ENCODE data around the gene MSRB1.

Gene MSRB1

GRCh38 chr16:1938910-1939309 is 4.1 kb downstream of the MSRB1 start:
- no peak for TF ChIP-seq EP300 (IDR thresholded peaks at IDR 0.05; ENCODE audit: borderline replicate concordance)
- no peak for TF ChIP-seq TAF1 (IDR thresholded peaks at IDR 0.05; ENCODE audit: low read depth)
- TF ChIP-seq YY1 (IDR thresholded peaks at IDR 0.05; ENCODE audit: low read depth) = no peak
- TF ChIP-seq NFIC (IDR thresholded peaks at IDR 0.05) = no peak
- no peak for TF ChIP-seq CEBPB (IDR thresholded peaks at IDR 0.05)
- no peak for TF ChIP-seq MAX (IDR thresholded peaks at IDR 0.05)
- TF ChIP-seq TEAD4 (IDR thresholded peaks at IDR 0.05) = no peak
- TF ChIP-seq FOXM1 (IDR thresholded peaks at IDR 0.05; ENCODE audit: borderline replicate concordance, low read depth) = no peak
- TF ChIP-seq USF1 (IDR thresholded peaks at IDR 0.05) = no peak
- no peak for TF ChIP-seq ZBTB7A (IDR thresholded peaks at IDR 0.05; ENCODE audit: low read depth)
- no peak for TF ChIP-seq TCF12 (IDR thresholded peaks at IDR 0.05; ENCODE audit: low read depth)

- TF ChIP-seq YY1 (IDR thresholded peaks at IDR 0.05; ENCODE audit: low read depth) (no peak), FOXM1 (IDR thresholded peaks at IDR 0.05; ENCODE audit: borderline replicate concordance, low read depth) (no peak), NFIC (IDR thresholded peaks at IDR 0.05) (no peak), MAX (IDR thresholded peaks at IDR 0.05) (no peak), RAD21 (IDR thresholded peaks at IDR 0.05; ENCODE audit: low read depth) (no peak), TEAD4 (IDR thresholded peaks at IDR 0.05) (no peak), TAF1 (IDR thresholded peaks at IDR 0.05; ENCODE audit: low read depth) (no peak), ZBTB7A (IDR thresholded peaks at IDR 0.05; ENCODE audit: low read depth) (no peak), TCF12 (IDR thresholded peaks at IDR 0.05; ENCODE audit: low read depth) (no peak), CREB1 (IDR thresholded peaks at IDR 0.05; ENCODE audit: low read depth) (no peak), EGR1 (IDR thresholded peaks at IDR 0.05) (no peak), CEBPB (IDR thresholded peaks at IDR 0.05) (no peak), USF1 (IDR thresholded peaks at IDR 0.05) (no peak)
- TF ChIP-seq, protein P1, sequence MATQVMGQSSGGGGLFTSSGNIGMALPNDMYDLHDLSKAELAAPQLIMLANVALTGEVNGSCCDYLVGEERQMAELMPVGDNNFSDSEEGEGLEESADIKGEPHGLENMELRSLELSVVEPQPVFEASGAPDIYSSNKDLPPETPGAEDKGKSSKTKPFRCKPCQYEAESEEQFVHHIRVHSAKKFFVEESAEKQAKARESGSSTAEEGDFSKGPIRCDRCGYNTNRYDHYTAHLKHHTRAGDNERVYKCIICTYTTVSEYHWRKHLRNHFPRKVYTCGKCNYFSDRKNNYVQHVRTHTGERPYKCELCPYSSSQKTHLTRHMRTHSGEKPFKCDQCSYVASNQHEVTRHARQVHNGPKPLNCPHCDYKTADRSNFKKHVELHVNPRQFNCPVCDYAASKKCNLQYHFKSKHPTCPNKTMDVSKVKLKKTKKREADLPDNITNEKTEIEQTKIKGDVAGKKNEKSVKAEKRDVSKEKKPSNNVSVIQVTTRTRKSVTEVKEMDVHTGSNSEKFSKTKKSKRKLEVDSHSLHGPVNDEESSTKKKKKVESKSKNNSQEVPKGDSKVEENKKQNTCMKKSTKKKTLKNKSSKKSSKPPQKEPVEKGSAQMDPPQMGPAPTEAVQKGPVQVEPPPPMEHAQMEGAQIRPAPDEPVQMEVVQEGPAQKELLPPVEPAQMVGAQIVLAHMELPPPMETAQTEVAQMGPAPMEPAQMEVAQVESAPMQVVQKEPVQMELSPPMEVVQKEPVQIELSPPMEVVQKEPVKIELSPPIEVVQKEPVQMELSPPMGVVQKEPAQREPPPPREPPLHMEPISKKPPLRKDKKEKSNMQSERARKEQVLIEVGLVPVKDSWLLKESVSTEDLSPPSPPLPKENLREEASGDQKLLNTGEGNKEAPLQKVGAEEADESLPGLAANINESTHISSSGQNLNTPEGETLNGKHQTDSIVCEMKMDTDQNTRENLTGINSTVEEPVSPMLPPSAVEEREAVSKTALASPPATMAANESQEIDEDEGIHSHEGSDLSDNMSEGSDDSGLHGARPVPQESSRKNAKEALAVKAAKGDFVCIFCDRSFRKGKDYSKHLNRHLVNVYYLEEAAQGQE (IDR thresholded peaks at IDR 0.05; ENCODE audit: low read depth) = no peak
Measured at GRCh38 chr16:1938316-1938715, 4.7 kb downstream of the MSRB1 start.

GRCh38 chr16:1936945-1937479 is 6.0 kb downstream of the MSRB1 start:
- TF ChIP-seq NFIC (IDR thresholded peaks at IDR 0.05) = no peak
- no peak for TF ChIP-seq YY1 (IDR thresholded peaks at IDR 0.05; ENCODE audit: low read depth)
- TF ChIP-seq TEAD4 (IDR thresholded peaks at IDR 0.05) = no peak
- TF ChIP-seq EGR1 (IDR thresholded peaks at IDR 0.05) = no peak
- TF ChIP-seq CEBPB (IDR thresholded peaks at IDR 0.05) = no peak
- no peak for TF ChIP-seq EP300 (IDR thresholded peaks at IDR 0.05; ENCODE audit: borderline replicate concordance)
- no peak for TF ChIP-seq ZBTB7A (IDR thresholded peaks at IDR 0.05; ENCODE audit: low read depth)
- TF ChIP-seq MAX (IDR thresholded peaks at IDR 0.05) = no peak
- TF ChIP-seq TCF12 (IDR thresholded peaks at IDR 0.05; ENCODE audit: low read depth) = no peak
- no peak for TF ChIP-seq USF1 (IDR thresholded peaks at IDR 0.05)
- TF ChIP-seq FOXM1 (IDR thresholded peaks at IDR 0.05; ENCODE audit: borderline replicate concordance, low read depth) = no peak
- TF ChIP-seq TAF1 (IDR thresholded peaks at IDR 0.05; ENCODE audit: low read depth) = no peak
- TF ChIP-seq CREB1 (IDR thresholded peaks at IDR 0.05; ENCODE audit: low read depth) = no peak
- TF ChIP-seq, protein P1 (IDR thresholded peaks at IDR 0.05; ENCODE audit: low read depth) = no peak
- no peak for TF ChIP-seq RAD21 (IDR thresholded peaks at IDR 0.05; ENCODE audit: low read depth)

- TF ChIP-seq TEAD4 (IDR thresholded peaks at IDR 0.05) (no peak), RAD21 (IDR thresholded peaks at IDR 0.05; ENCODE audit: low read depth) (no peak), ZBTB7A (IDR thresholded peaks at IDR 0.05; ENCODE audit: low read depth) (no peak), EP300 (IDR thresholded peaks at IDR 0.05; ENCODE audit: borderline replicate concordance) (no peak), USF1 (IDR thresholded peaks at IDR 0.05) (no peak), EGR1 (IDR thresholded peaks at IDR 0.05) (no peak)
Measured at GRCh38 chr16:1933097-1933661, 9.8 kb downstream of the MSRB1 start.

Data from Ishikawa (cell line).